ENCODE measurements around the gene NAV2. TPM values are rescaled to one million over a fixed set of nuclear protein-coding genes. Genes with fewer than 3 reads are reported as not detected.

Gene NAV2
- total RNA-seq, 1 donor from 2014 or later: 31.4 TPM

DNA sequence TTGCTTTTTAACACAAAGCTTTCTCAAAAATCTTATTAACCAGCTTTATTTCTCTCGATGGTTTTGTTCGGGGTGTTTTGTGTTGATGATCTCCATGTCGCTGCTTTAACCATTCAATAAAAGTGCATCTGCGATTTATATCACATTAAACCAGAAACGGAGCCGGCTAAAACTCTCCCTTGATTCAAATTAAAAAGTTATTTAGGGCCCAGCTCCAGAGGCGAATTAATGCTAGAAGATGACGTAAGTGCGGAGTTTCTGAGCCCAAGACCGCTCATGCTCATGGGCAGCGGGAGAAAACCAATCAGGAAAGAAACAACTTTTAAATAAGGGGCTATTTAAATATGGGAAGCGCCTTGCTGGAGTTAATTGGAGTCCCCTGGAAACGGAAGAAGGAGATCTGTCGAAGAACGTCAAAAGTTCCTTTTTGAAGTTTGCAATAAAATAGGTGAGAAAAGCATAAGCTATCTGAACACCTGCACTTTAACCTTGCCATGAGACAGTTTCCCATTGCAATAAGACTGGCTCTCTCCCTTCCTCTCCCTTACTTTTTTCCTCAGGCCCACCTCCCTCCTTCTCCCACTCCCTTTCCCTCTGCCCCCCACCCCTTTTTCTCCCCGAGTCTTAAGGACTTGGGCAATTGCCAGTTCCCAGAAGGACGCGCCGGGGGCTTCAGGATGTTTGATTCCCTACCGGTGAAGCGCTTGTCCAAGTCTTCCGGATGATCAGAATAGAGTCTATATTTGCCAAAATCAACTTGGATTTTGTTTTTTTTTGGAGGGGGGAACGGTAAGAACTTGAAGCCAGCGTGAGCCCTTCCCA, 449.5 kb downstream of the NAV2 start:
- no peaks in the 10 kb centered on the region for H3K9me3 Mint-ChIP-seq (ENCODE audit: unreplicated experiment)
- H3K27ac Mint-ChIP-seq (ENCODE audit: unreplicated experiment): no peak overlapping the region
- no peak overlapping the region for H3K4me3 Mint-ChIP-seq (ENCODE audit: unreplicated experiment)
- DNase-seq (ENCODE audit: extremely low spot score, unreplicated experiment): no peak
- H3K36me3 Mint-ChIP-seq (ENCODE audit: unreplicated experiment): no peaks in the 10 kb centered on the region
- TF ChIP-seq, protein P1, sequence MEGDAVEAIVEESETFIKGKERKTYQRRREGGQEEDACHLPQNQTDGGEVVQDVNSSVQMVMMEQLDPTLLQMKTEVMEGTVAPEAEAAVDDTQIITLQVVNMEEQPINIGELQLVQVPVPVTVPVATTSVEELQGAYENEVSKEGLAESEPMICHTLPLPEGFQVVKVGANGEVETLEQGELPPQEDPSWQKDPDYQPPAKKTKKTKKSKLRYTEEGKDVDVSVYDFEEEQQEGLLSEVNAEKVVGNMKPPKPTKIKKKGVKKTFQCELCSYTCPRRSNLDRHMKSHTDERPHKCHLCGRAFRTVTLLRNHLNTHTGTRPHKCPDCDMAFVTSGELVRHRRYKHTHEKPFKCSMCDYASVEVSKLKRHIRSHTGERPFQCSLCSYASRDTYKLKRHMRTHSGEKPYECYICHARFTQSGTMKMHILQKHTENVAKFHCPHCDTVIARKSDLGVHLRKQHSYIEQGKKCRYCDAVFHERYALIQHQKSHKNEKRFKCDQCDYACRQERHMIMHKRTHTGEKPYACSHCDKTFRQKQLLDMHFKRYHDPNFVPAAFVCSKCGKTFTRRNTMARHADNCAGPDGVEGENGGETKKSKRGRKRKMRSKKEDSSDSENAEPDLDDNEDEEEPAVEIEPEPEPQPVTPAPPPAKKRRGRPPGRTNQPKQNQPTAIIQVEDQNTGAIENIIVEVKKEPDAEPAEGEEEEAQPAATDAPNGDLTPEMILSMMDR (IDR thresholded peaks at IDR 0.05): no peak
- peaks cover 92% of the 10 kb centered on the region for H3K27me3 Mint-ChIP-seq (ENCODE audit: unreplicated experiment)
- H3K4me1 Mint-ChIP-seq (ENCODE audit: unreplicated experiment): peaks cover 38% of the 10 kb centered on the region

DNA sequence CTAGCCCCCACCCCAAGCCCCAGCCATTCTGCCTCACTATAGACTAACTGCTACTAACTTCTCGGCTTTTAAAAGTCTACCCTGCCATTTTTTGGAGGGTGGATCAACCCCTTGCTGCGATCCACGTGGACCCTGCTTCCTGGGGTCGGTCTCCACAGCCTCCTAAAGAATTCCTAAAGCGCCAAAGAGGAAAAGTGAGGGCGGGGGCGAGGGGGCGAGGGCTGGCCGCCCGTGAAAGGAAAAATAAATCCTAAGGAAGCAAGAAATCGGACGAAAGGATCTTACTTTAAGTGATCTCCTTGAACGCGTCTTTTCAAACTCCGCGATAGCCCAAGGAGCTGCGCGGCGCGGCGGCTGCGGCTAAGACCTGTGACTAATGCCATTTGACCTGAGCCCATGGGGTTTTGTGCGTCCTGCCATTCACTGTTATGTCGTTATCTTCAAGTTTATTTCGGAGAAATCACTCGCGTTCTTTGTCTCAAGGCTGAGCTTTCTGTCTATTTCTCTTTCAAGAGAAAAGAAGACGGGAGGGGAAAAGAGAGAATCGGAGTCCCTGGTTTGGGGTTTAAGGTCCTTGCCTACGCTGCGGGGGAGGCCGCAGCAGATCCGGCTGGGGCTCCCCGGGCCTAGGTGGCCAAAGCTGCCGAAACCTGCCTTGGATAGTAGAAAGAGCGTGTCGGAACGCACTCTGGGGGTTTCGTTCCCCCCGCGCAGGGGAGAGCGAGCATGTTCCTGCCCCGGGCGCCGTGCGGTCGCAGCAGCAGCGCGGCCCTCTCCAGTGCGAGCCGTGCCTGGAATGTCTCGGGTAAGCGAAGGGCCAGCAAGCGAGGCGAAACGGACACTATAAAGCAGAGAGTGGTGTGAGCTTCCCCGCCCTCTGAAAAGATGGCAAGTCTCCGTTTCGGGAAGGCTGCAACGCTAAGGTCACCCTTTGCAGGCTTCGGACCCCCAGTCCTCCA, 450.5 kb downstream of the NAV2 start:
- peaks cover 33% of the 10 kb centered on the region for H3K4me1 Mint-ChIP-seq (ENCODE audit: unreplicated experiment)
- H3K4me3 Mint-ChIP-seq (ENCODE audit: unreplicated experiment): peak overlapping the region; percentile 71
- H3K36me3 Mint-ChIP-seq (ENCODE audit: unreplicated experiment): no peaks in the 10 kb centered on the region
- TF ChIP-seq, protein P1 (IDR thresholded peaks at IDR 0.05): no peak
- H3K27ac Mint-ChIP-seq (ENCODE audit: unreplicated experiment): no peak overlapping the region
- DNase-seq (ENCODE audit: extremely low spot score, unreplicated experiment): no peak
- H3K9me3 Mint-ChIP-seq (ENCODE audit: unreplicated experiment): no peaks in the 10 kb centered on the region
- H3K27me3 Mint-ChIP-seq (ENCODE audit: unreplicated experiment): peaks cover 93% of the 10 kb centered on the region

DNA sequence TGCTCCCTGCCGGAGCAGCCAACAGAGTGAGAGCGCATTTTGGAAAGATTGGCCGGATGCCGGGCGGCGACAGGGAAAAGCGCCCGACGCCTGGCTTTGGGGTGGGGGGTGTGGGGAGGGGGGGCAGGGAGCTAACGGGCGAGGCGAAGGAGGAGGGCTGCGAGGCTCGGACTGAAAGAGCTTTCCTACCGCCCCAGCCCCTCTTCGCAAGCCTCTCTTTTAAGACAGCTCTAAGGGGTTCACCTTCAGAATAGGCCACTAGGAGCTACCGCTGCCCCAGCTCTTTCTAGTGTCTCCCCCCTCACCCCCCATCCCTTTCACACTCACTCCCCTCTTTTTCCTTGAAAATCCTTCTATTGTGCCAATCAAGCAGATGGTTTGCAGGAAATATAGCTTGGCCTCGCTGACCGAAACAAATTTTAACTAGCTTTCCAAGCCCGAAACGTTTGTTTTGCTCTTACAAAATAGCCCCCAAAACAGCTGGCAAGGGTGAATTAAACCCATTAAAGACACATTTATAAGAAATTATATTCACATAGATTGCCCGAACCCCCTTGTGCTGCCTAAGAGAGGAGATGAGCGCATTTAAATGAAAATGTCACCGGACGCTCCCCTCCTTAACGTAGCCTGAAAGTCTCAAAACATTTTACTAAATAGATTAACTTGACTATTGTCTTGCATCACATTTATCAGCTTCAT, 451.3 kb downstream of the NAV2 start:
- Mint-ChIP-seq H3K4me1 (ENCODE audit: unreplicated experiment) (peaks cover 30% of the 10 kb centered on the region), H3K9me3 (ENCODE audit: unreplicated experiment) (no peaks in the 10 kb centered on the region), H3K27me3 (ENCODE audit: unreplicated experiment) (peaks cover 91% of the 10 kb centered on the region), H3K27ac (ENCODE audit: unreplicated experiment) (no peak overlapping the region), H3K36me3 (ENCODE audit: unreplicated experiment) (no peaks in the 10 kb centered on the region), H3K4me3 (ENCODE audit: unreplicated experiment) (peak overlapping the region; percentile 71)
- DNase-seq (ENCODE audit: extremely low spot score, unreplicated experiment): no peak
- TF ChIP-seq, protein P1 (IDR thresholded peaks at IDR 0.05): no peak

Small RNAs within 50 kb of the gene (microRNA-seq; reads per million reads assigned to microRNA genes)
- not detected for gene MIR4694 (ENCODE audit: unreplicated experiment)

Data from osteocyte (in vitro differentiated cells).